GM19351 (cell line): ENCODE results near the gene CEP162.
A peak's percentile ranks its signal among the peaks of the same experiment; 100 is the strongest.
"Not testable (repeated sequence)": the region's sequence is repeated elsewhere in the genome, so short reads cannot be mapped to it uniquely, and the experiment has no call there.

Experiments used
- ATAC-seq: cut with Tn5 transposase; IDR thresholded peaks from one replicate; pipeline ENCODE4 v1.9.1; 2021; ENCODE audit warnings: mild to moderate bottlenecking, moderate library complexity; ENCODE audit not compliant: unreplicated experiment

The CEP162 gene

DNA sequence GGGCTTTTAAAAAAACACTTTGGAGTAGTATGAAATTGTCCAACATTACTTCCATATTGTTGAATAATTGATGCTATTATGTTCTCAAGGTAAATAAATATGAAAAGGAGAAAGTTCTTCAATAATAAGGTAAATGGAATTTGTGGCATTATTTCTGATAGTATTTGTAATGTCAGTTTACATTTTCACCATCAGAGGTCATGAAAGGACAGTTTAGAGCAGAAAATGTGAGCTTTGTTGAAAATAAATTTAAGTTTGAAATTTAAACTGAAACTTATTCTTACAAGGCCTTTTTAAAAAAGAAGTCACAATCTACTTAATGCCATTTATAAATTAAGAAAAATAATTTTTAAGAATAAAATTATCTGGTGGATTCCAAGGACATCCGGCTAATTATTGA, 15.8 kb upstream of the CEP162 start:
- ATAC-seq: no peak

- ATAC-seq: peak; percentile 77
Observed at GRCh38 chr6:84242265-84242664, 14.8 kb upstream of the CEP162 start.

DNA sequence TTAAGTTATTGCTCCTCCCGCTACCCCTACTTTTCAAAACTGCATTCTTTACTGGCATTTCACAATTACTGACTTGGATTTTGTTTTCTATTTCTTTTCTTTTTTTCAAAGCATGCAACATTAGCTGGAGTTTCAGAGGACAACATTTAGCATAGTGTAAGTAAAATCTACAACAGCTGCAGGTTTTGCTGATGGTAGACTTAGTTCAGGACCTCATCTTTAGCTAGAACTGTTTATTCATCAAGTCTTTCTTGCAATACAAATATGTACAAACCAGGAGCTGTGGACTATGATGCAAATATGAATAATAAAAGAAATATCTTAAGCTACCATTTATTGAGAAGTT, 728 bp upstream of the CEP162 start:
- ATAC-seq: no peak

GRCh38 chr6:84227044-84227433, 404 bp downstream of the CEP162 start:
- ATAC-seq: peak; percentile 6

DNA sequence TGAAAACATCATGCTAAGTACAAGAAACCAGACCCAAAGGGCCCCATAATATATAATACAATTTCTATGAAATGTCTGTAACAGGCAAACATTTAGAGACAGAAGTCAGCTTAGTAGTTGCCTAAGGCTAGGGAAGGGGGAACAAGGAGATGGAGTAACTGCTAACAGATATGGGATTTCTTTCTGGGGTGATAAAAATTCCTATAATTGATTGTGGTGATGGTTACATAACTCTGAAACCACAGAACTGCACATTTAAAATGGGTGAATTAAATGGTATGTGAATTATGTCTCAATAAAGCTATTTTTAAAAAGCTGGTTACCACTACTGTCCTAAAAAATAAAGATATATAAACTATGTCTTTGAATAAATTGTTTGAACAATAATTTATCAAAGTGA, 3.2 kb downstream of the CEP162 start:
- no peak for ATAC-seq

- ATAC-seq: not testable (repeated sequence)
Observed at GRCh38 chr6:84223608-84224007, 3.8 kb downstream of the CEP162 start.

DNA sequence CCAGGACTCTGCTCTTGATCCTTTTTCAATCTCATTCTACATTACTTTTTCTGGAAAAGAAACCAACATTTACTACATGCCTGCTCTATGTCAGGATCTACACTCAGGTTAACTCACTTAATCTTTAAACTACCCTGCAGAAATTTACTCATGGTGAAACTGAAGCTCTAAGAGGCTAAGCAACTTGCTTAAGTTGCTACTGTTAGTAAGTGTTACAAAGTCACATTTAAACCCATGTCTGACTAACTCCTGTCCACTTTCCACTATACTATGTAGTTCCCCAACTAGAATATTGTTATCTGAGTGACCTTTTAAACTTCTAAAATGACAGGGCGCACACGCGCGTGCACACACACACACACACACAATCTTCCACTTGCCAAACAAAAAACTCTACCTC, 5.0 kb downstream of the CEP162 start:
- ATAC-seq: peak; percentile 33

DNA sequence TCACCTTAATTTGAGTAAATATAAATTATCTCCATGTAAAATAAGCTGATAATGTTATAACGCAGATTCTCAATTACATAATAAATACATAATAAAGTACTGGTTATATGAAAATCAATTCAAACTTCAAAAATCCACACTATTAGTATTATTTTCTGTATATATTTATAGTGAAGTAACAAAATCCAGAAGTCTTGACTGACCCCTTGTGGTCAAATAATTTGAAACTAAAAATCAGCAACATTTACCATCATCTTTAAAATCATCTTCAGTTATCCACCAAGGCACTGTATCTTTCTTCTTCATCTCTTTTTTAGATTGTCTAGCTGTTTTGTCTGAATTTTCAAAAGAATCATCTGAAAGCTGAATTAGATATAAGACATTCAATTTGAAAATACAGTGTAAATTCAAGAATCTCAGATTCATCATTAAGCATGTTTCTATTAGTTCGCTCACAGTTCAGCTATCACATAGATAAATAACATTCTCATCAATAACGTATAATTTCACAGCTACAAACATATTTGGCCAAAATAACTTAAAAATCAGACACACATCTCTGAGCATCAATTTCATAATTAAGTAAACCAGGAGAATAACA, 6.5 kb downstream of the CEP162 start:
- no peak for ATAC-seq

DNA sequence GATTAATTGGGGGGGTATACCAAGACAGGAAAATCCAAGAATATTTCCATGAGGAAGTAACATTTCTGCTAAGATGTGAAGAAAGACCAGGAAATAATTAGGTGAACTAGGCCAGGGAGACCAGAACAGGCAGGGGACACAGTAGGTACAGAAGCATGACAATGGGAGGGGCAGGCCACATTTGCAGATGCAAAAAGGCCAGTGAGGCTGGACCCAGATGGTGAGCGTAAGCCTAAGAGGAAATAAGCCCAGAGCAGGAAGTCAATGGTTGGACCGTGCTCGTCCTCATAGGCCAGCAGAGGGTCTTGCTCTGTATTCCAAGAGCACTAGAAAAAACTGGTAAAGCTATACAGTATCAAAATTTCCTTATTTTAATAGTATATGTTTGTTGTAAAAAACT, 9.4 kb downstream of the CEP162 start:
- no peak for ATAC-seq

DNA sequence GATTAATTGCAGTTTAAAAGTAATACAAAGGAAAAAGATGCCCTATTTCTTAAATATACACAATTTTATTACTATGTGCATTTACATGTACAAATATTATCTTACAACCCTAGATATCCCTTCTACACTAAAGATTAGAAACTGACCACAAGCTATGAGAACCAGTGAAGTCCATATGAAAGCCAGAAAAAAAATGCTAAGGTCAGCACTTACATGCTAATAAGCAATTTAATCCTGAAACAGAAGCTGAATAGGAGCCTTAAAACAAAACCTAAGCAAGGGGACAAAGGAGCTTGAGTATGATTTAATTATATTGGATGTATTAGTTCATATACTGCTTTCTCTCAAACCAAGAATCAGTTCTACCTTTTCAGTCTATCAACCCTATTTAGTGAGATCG, 14.2 kb downstream of the CEP162 start:
- no peak for ATAC-seq

DNA sequence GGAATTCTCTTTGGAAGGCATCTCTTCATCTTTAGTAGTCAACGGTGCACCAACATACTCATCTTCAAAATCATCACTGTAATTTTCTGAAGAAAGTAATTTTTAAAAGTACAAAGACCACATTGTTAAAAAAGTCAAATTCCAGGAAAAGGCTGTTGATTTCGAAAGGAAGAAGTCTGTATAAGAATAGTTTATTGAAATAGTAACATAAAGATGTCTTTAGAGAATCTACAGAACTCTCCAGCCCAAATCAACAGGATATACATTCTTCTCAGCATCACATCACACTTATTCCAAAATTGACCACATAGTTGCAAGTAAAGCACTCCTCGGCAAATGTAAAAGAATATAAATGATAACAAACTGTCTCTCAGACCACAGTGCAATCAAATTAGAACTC, 23.4 kb downstream of the CEP162 start:
- ATAC-seq: no peak

DNA sequence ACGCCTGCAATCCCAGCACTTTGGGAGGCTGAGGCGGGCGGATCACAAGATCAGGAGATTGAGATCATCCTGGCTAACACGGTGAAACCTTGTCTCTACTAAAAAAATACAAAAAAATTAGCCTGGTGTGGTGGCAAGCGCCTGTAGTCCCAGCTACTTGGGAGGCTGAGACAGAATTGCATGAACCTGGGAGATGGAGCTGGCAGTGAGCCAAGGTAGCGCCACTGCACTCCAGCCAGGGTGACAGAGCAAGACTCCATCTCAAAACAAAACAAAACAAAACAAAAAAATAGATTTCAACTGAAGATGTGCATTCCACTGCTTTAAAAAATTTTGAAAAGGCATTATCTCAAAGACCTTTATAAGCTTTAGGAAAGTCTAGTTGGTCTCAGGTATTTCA, 27.5 kb downstream of the CEP162 start:
- ATAC-seq: not testable (repeated sequence)

DNA sequence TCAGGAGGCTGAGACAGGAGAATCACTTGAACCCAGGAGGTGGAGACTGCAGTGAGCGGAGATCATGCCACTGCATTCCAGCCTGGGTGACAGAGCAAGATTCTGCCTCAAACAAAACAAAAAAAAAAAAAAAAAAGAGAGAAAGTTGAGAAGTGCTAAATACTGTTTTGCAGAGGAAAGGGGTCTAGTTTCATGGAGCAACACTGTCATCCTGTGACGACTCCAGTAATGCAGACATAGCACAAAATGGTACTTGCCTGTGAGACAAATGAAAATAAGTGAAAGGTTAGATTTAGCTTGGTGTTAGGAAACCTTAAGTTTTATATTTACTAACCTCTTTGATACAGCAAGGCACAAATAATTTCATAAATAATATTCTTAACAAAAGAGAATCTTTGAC, 29.7 kb downstream of the CEP162 start:
- no peak for ATAC-seq

GRCh38 chr6:84193114-84193708, 34.2 kb downstream of the CEP162 start:
- no peak for ATAC-seq

DNA sequence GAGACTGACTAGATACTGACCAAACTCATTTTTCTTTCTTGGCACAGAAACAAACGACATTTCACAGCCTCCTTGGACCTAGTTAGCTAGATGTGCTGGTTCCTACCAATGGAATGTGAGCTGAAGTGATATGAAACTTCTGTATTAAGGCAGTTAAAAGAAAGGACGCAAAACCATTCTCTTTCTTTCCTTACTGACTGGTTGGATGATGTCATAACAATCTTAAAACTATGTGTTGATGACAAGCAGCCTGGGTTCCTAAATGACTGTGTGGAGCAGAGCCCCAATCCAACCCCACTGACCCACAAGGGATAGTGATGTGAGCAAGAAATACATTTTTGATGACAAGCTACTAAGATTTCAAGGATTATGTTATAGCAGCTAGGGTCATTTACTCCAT, 35.6 kb downstream of the CEP162 start:
- ATAC-seq: no peak

- ATAC-seq: not testable (repeated sequence)
Observed at GRCh38 chr6:84189356-84189755, 38.1 kb downstream of the CEP162 start.

GRCh38 chr6:84183430-84183829, 44.0 kb downstream of the CEP162 start:
- no peak for ATAC-seq

DNA sequence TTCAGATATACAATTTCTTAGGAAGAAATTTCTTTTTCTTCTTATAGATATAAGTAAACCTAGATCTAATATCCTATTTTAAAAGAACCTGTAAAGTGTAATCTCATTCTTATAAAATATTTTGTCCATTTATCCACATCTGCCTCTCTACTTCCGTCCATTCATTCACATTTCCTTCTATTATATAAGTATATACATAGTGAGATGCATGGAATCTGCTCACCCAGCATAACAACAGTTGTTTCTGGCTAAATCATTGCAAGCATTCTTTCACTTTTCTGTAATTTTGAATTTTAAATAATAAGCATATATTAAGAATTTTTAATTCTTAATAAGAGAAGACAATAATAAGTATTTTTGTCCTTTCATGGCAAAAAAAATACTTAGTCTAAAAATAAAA, 45.4 kb downstream of the CEP162 start:
- no peak for ATAC-seq

- no peak for ATAC-seq
Observed at GRCh38 chr6:84177241-84177640, 50.2 kb downstream of the CEP162 start.

DNA sequence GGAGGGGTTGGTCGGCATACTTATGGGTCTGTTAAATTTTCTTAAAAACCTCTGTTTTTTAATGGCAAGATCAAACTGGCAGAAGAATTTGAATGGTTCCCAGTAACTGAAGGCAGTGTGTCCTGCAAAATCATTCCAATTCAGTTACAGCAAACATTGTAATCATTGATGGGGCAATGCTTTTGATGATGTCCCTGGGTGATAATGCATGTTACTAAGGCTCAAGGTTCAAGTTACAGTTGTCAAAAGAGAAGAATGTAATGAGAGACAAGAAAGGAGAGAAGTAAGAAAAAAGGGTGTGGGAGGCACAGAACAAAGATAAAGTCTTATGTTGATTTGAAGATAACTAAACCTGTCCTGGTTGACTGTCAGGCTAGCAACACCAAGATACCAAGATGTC, 54.9 kb downstream of the CEP162 start:
- ATAC-seq: no peak

- ATAC-seq: no peak
Observed at GRCh38 chr6:84172080-84172479, 55.4 kb downstream of the CEP162 start.

DNA sequence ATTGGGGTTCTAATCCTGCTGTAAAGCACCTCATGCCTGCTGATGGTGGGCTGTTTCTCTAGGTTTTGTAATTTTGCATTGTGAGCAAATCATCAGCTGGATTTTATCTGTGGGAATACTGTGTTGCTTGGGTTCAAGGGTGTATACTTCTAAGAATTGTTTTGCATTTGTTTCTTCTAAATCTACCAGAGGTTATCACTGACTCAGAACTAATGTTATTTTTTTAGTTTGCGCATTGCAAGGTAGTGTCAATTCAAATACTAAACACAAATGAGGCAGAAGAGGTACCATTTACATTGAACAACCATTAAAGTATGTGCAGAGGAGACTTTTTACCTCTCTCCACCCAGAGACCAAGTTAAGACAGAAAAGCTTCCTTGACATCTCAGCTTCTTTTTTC, 60.0 kb downstream of the CEP162 start:
- no peak for ATAC-seq

- no peak for ATAC-seq
Observed at GRCh38 chr6:84166395-84166794, 61.0 kb downstream of the CEP162 start.
